GM18499 (cell line): ENCODE results near the gene MISP3.

Experiments
- ATAC-seq: cut with Tn5 transposase; IDR thresholded peaks from one replicate; pipeline ENCODE4 v1.9.1; 2021; ENCODE audit warnings: moderate number of reproducible peaks; ENCODE audit not compliant: insufficient read depth, unreplicated experiment

The MISP3 gene

DNA sequence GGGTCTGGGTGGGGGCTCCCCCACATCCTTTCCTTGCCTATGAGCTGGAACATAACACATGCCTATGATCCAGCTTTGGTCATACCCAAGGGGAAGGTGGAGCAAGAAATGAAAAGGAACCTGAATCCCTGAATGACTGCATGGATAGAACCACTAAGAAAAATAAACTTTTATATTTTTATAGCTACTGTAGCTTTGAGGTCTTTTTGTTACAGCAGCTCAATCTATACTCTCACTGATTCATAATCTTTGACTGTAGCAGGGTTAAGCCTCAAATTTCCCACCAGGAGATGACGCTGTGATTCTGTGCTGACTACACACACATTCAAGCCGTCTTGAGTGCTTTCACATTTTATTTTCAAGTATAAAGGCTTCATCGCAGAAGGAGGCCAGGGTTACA is 19.6 kb upstream of the MISP3 start:
- ATAC-seq: no peak

DNA sequence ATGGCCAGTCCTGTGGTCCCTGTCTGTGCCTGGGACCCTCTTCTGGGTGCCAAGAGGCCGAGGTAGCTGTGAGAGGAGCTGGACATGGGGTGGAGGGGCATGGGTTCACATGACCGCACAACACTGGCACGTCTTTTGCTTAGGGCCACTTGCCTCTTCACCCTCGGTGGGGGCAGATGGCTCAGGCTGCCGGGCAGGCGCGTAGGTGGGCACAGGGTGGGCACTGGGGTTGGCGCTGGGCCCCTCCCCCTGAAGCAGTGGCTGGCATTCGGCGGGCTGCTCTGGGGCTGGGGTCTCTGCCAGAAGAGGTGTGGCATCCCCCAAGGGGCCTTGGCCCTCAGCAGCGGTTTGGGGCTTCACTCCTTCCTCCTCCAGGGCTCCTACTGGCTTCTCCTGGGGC is 19.1 kb upstream of the MISP3 start:
- ATAC-seq: no peak

DNA sequence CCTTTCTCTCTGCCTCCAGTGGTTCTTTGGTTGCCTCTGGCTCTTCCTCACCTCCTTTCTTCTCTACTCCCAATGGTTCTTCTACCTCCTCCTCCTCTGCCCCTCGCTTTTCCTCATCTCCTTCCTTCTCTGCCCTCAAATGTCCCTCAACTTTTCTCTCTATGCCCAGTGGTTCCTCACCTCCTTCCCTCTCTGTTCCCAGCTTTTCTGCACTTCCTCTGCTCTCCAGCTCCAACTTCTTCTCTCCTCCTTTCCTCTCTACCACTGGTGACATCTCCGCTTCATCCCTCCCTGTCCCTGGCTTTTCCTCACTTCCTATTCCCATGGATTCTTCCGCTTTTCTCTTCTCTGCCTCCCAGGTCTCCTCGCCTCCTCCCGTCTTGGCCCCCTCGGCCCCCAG is 18.5 kb upstream of the MISP3 start:
- ATAC-seq: no peak

DNA sequence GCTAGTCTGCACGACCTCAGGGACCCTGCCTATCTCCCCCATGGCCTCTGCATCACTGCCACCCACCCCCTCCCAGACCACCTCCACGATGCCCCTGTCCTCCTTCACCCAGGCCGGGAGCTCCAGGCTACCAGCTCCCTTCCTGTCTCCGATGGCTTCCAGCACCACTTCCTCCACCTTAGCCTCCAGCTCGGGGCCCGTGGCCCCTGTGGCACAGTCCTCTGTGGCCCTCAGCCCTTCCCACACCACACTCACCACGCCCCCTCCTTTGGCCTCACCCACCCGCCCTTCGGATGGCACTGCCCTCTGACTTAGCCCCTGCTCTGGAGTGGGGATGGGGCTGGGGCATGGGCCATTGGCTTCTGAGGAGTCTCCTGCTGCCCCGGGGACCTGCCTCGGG is 17.9 kb upstream of the MISP3 start:
- no peak for ATAC-seq

DNA sequence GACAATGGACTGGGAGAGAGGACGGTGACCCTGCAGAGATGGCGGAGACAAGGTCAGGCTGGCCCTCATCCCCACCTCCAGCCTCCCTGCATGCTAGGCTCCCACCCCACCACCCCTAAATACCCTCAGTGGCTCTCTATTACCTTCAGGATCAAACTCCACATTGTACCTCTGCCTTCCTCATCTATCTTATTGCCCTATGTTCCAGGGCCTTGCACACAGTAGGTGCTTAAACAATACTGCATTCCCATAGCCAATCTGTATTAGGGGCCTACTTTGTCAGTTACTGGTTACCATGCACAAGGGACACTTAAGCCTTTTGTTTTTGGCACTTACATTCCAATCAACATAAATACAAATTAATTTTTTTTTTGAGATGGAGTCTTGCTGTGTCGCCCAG is 17.2 kb upstream of the MISP3 start:
- no peak for ATAC-seq

DNA sequence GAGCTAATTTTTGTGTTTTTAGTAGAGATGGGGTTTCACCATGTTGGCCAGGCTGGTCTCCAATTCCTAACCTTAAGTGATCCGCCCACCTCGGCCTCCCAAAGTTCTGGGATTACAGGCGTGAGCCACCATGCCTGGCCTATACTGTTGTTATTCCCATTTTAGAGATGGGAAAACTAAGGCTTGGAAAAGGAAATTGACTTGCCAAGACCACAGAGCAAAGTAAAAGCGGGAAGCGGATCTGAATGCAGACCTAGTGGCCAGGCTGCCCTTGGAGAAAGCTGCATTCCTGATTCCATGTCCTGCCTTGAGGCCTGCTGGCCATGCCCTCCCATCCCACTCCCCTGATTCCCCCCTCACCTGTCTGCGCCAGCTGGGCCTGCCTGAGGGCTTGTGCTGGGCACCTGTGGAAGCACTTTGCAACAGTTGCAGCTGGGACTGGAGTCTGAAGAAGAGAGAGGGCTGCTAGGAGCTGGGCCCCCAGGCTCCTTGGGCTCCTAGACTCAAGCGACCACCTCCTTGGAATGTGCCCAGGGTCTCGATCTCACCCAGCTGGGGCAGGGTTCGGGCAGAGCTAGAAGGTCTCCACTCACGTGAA is 16.4 kb upstream of the MISP3 start:
- ATAC-seq: no peak

DNA sequence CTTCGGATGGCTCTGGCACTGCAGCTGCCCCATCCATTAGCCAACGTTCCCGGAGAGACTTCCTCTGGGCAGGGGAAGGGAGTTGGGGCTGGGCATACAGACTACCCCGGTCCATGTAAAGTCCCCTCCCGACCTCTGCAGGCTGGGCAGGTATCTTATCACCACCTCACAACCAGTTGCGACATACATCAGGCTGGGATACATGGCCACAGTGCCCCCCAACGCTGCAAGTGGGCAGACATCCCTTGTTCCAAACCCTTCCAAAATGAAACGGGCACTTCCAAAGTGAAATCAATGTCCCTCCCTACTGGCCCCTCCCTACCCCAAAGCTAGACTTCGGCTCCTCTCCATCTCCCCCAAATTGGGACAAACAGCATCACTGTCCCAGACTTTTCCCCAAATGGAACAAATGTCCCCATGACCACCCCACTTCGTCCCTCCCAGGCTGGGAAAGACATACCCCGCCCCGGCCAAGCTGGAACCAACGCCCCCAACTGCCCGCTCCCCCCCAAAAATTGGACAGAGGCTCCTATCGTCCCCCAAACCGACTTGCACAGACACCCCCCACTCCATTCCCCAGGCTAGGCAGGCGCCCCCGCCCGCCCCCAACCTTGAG is 15.7 kb upstream of the MISP3 start:
- no peak for ATAC-seq

DNA sequence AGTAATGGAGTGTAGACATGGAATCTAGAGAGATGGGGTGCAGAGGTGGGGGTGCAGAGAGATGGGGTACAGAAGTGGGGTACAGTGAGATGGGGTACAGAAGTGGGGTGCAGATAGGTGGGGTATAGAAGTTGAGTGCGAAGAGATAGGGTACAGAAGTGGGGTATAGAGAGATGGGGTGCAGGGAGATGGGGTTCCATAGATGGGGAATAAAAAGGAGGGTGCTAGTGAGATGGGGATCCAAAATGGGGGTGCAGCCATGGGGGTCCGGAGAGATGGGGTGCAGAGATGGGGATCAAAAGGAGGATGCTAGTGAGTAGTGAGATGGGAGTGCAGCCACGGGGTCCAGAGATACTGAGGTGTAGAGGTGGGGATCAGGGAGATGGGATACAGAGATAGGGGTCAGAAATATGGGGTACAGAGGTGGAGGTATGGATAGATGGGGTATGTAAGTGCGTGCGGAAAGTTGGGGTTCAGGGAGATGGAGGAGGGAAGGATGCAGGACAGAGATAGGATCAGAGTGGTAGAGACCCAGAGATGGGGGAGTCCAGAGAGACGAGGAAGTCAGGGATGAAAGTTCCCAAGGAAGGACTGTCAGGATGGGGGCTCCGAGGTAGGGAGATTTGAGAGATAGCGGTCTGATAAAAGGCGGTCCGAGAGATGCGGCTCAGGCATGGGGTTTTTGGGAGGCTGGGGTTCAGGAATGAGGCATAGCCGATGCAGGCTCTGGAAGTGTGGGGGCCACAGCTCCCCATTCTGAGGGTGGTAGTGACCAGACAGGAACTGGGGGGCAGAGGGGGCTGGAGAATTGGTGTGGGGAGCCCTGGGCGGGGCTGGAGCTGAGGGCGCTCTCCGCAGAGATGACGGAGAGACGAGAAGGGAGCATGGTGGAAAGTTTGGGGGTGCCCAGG is 14.1 kb upstream of the MISP3 start:
- no peak for ATAC-seq

DNA sequence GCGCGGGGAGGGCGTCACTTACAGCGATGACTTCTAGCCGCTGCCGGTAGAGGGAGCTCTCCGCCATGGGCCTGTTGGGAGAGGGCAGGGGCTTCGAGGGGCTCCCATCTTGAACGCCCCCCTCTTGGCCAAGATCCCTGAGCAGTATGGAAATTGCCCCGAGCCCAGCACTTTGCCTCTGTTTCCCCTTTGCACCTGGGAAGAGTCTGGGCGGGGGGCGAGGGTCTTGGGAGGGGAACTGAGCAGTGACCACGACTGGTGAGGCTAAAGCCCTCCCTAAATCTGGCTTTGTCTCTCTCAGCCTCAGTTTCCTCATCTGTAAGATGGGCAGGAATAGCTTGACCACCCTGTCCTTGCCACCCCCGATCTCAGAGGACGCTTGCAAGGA is 13.5 kb upstream of the MISP3 start:
- no peak for ATAC-seq

DNA sequence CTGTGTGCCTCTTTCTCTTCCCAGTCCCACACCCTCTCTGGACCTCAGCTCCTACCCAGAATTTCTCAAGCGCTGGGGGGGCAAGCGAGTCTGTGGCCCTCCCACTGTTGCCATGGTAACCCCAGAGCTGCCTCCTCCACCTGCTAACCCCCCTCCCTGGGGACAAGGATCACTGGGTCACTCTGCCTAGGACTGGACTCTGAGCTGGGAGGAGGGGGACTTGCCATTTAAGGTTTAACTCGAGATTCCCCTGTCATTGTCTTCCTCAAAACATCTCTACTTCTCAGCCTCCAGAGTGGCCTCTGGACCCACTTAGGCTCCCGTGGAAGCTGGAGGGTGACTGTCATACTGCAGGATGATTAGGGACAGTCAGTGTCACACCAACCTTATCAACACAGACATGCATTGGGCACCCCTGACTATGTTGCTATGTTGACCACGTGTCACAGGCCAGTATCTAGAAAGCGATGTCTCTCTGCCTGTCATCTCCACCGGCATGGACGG is 12.9 kb upstream of the MISP3 start:
- no peak for ATAC-seq

DNA sequence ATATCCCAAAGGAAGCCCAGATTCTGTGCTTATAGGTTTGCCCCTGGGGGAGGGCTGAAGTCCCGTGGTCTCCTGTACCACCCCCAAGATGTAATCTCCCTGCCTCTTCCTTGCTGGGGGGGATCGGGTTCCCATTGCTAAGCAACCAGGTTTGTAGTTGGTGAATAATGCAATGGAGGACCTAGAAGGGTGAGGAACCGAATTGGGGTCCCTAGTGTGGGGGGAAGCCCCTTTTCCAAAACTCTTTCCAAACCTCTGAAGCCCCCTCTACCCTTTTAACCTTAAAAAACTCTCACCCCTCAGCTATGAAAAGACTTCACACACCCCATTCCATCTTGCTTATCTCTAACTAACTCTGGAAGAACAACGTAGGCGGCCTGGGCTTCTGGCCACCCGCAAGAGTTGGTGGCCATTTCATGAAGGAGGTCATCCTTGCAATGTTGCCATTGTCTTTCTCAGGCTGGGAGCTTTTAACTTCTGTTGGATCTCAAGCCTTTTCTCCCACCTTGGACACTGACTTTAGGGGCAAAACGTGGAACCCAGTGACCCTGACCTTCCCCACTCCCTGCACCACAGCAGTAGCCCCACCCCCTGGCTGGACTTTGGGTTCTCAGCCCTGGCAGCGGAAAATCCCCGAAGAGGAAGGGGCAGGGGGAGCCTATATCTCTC is 11.4 kb upstream of the MISP3 start:
- no peak for ATAC-seq

DNA sequence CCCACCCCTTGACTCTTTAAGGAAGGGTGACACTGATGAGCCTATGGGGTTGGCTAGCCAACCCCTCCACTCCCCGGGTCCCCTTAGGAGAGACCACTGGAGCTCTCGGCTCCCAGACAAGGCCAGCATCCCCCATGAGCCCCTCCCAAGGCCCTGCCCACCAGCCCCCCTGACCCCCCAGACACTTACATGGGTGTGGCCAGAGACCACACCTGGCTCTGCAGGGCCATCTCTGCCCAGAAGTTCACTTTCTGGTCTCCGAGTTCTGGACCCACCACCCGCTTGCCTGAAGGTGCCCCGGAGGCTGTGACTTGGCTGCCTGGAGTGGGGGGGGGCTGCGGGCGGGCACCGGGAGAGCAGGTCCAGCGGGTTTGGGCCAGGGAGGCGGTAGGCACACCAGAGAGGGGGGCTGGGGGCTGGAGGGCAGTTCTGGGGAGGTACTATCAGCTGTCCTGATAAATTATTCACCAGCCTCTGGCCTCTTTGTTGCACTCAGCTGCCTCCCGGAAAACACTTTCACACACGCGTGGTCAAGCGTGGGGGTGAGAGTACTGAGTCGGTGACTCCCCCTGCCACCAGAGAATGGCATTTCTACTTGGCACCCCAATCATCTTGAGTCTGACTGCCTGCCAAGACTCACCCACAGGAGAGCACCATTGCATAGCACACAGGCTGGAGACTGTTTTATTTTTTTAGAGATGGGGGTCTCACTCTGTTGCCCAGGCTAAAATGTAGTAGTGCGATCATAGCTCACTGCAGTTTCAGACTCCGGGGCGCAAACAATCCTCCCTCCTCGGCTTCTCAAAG is 10.6 kb upstream of the MISP3 start, which contains the start of gene PALM3:
TSS of gene PALM3 (minus strand) at position 326 of the 807 bp plus-strand sequence. CDS start at position 230, 96 bp downstream.
- no peak for ATAC-seq

DNA sequence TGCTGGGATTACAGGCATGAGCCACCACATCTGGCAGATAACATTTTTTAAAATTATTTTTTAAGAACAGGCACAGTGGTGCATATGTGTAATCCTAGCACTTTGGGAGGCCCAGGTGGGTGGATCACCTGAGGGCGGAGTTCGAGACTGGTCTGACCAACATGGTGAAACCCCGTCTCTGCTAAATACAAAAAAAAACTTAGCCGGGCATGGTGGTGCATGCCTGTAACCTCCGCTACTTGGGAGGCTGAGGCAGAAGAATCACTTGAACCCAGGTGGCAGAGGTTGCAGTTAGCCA is 10.1 kb upstream of the MISP3 start:
- no peak for ATAC-seq

DNA sequence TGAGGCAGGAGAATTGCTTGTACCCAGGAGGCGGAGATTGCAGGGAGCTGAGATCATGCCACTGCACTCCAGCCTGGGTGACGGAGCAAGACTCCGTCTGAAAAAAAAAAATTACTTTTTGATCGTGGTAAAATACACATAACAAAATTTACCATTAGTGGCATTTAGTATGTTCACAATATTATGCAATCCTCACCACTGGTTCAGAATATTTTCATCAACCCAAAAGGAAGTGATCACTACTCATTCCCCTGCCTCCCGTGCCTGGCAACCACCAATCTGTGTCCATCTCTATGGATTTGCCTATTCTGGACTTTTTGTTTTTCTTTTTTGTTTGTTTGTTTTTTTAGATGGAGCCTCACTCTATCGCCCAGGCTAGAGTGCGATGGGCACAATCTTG is 9.5 kb upstream of the MISP3 start:
- no peak for ATAC-seq

DNA sequence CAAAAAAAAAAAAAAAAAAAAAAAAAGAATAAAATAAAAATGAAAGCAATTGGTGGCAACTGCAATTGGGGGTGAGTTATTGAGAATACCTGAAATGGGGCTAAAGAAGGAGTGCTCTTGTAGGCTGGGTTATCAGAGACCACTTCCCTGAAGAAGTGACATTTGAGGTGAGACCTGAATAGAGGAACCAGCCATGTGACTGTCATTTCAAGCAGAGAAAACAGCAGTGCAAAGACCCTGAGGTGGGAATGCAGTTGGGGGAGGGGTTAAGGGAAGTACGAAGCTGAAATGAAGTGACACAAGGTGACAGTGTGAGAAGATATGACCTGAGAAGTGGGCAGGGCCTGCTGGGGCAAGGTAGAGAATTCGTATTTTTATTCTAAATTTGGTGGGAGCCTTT is 6.5 kb upstream of the MISP3 start:
- no peak for ATAC-seq

DNA sequence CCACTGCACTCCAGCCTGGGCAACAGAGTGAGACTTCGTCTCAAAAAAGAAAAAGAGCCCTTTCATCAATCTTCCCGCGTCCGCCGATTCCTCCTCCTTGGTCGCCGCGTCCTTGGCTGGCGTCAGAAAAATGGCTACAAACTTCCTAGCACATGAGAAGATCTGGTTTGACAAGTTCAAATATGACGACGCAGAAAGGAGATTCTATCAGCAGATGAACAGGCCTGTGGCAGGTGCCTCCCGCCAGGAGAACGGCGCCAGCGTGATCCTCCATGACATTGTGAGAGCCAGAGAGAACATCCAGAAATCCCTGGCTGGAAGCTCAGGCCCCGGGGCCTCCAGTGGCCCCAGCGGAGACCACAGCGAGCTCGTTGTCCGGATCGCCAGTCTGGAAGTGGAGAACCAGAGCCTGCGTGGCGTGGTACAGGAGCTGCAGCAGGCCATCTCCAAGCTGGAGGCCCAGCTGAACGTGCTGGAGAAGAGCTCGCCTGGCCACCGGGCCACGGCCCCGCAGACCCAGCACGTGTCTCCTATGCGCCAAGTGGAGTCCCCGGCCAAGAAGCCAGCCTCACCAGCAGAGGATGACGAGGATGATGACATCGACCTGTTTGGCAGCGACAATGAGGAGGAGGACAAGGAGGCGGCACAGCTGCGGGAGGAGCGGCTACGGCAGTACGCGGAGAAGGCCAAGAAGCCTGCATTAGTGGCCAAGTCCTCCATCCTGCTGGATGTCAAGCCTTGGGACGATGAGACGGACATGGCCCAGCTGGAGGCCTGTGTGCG is 2.1 kb upstream of the MISP3 start:
- ATAC-seq: no peak

DNA sequence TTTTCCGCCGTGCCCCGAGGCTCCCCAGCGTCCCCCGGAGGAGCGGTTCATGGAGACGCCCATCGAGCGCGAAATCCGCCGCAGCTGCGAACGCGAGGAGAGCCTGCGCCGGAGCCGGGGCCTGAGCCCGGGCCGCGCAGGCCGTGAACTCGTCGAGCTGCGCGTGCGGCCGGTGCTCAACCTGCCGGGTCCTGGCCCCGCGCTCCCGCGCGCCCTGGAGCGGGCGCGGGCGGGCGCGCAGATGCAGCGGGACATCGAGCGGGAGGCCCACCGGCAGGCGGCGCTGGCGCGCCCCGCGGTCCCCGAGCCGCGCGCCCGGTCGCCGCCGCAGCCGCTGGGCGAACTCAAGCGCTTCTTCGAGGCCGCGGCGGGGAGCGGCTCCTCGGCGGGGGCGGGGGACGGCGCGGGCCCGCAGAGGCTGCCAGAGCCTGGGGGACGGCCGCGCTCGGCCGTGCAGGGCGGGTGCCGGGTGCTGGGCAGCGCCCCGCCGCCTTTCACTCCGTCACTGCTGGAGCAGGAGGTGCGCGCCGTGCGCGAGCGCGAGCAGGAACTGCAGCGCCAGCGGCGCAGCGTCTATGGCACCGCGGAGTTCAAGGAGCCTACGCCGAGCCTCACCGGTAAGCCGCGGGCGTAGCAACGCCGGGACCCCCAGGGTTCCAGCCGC is 807 bp downstream of the MISP3 start:
- no peak for ATAC-seq

DNA sequence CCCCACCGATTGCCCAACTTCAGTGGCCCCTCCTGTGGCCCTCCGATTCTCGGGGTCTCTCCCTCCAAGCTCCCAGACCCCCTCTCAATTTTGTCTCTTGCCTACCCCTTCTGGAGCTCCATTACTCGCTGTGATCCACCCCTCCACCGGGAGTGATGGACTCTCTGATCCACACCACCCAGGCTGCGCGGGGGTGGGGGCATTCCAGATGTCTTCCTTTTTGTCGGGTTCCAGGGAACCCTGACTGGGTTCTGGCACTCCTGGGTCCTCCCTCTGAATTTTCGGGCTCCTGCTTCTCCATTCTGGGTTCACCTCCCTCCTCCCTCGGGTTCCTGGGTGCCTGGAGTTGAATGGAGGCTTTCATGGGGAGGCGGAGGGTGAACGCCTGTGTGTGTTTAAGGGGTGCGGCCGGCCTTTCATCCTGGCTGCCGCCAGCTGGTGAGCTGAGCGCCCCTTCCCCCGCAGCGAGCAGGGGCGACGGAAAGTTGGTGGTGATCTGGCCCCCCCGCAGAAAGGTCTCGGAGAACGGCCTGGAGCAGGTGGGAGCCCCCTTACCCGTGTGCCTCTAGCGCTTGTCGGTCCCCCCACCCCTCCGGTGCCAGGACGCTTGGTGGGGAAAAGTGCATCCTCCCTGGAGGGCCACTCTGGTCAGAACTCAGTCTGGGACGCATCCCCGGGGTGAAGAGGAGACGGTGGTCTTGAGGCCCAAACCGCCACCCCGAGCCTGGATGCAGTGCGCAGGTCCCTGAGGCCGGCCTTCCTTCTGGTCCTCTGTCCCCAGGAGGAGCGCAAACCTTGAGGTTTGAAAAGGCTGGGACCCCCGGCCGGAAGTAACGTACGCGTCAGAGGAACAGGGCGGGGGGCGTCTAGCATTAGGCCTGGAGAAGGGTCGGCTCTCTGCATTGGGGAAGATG is 1.6 kb downstream of the MISP3 start:
- no peak for ATAC-seq
